Adrenal gland (tissue), 5 donors: ENCODE measurements around the gene SPO11.

Experiments used
- POLR2A ChIP-seq, 2 donors: fragments of 450-650 bp; IDR thresholded peaks; one replicate each; pipeline ENCODE4 v1.6.1; 2017; ENCODE audit warnings: antibody characterized with exemption in 2 of 2, mild to moderate bottlenecking in 2 of 2, moderate library complexity in 1 of 2
- TF ChIP-seq, protein P1 (sequence below), 6 experiments: fragments of 450-650 bp in 4 of 6; fragments of 200-600 bp in 2 of 6; sonication (generic) in 1 of 6; IDR thresholded peaks; 1 replicate in 5 of 6; 2 replicates in 1 of 6; pipeline versions ENCODE4 v1.5.1 to v1.8.0; 2016 to 2021; ENCODE audit warnings: antibody characterized with exemption in 6 of 6, mild to moderate bottlenecking in 2 of 6, moderate library complexity in 1 of 6
- donor health status: DM: no; HTN: no; CAD: no.

DNA sequence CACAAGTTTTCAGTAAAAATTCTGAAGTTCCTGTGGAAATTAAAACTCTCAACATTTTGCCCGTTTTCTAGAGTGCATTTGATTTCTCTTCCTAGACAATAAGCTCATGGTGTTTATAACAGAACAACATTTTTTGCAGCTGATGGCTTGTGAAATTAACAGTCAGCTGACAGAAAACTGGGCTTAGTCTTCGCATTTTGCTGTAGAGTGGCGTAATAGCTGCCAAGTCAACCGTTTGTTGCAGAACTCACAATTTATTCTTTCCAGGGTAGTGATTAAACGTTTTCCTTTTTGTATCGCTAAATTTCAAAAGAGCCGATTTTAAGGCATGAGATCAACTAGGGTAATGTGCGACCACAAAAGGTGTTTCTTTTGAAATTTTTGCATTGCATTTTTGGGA is 1.4 kb downstream of the SPO11 start:
- no peak for TF ChIP-seq POLR2A (IDR thresholded peaks at IDR 0.05)
- TF ChIP-seq, protein P1, sequence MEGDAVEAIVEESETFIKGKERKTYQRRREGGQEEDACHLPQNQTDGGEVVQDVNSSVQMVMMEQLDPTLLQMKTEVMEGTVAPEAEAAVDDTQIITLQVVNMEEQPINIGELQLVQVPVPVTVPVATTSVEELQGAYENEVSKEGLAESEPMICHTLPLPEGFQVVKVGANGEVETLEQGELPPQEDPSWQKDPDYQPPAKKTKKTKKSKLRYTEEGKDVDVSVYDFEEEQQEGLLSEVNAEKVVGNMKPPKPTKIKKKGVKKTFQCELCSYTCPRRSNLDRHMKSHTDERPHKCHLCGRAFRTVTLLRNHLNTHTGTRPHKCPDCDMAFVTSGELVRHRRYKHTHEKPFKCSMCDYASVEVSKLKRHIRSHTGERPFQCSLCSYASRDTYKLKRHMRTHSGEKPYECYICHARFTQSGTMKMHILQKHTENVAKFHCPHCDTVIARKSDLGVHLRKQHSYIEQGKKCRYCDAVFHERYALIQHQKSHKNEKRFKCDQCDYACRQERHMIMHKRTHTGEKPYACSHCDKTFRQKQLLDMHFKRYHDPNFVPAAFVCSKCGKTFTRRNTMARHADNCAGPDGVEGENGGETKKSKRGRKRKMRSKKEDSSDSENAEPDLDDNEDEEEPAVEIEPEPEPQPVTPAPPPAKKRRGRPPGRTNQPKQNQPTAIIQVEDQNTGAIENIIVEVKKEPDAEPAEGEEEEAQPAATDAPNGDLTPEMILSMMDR (IDR thresholded peaks at IDR 0.05), result no peak
